Measurements from ENCODE around the gene ATP5F1E. TPM values are rescaled to one million over a fixed set of nuclear protein-coding genes. Genes with fewer than 3 reads are reported as not detected.

The ATP5F1E gene
- total and polyA plus RNA-seq, 2 of the 4 experiments (the other 2 are of a cell fraction) = 3.8 to 34.5 TPM

DNA sequence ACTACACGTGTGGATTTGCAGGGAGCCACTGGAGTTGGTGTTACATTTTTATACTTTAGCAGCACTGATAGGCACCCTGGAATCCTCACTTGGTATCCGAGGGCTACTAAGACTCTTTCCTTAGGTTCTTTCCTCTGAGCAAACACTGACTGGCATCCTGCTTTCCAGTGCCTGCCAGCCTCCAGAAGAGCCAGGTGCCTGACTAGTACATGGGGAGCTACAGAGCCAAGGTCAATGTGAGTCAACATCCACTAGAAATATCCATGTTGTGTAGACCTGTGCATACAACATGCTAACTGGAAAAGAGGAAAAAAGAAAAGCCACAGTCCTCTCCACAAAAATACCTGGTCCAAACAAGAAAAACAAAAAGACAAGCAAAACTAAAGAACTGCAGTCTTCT is 7.0 kb downstream of the ATP5F1E start:
- Histone ChIP-seq H4K20me1 (ENCODE audit: insufficient read depth, low read length) (peaks cover 49% of the 10 kb centered on the region), H3K9me3 (ENCODE audit: control insufficient read depth, insufficient read depth, low read length) (no peaks in the 10 kb centered on the region), H3K23ac (ENCODE audit: low read depth, low read length) (no peak overlapping the region), H3K14ac (replicated peaks; ENCODE audit: low read depth, low read length) (no peak overlapping the region), H3K36me3 (ENCODE audit: control insufficient read depth, insufficient read depth, low read length) (peaks cover 31% of the 10 kb centered on the region), H3K4me3 (ENCODE audit: insufficient read depth, low read depth, low read length) (no peak overlapping the region), H2AK5ac (ENCODE audit: low read depth, low read length) (no peak overlapping the region), H3K9ac (ENCODE audit: low read depth, low read length) (no peak overlapping the region), H3K9me1 (ENCODE audit: insufficient read depth, low read length) (peaks cover 14% of the 10 kb centered on the region), H3K56ac (ENCODE audit: extremely low read depth, insufficient read depth, low read length) (no peak overlapping the region), H3K4me2 (ENCODE audit: low read depth, low read length) (no peak overlapping the region), H3K79me1 (ENCODE audit: low read depth in 1 of 2, low read length in 2 of 2) (peaks cover 6 to 64% of the 10 kb centered on the region in 2 experiments; a peak in 3 of 4 replicates), H4K8ac (ENCODE audit: low read depth in 2 of 2, low read length in 2 of 2) (no peak overlapping the region), H2BK20ac (ENCODE audit: low read depth, low read length) (no peak overlapping the region), H2BK5ac (ENCODE audit: low read depth, low read length, poor library complexity, severe bottlenecking) (no peak overlapping the region), H4K5ac (ENCODE audit: low read depth, low read length) (no peak overlapping the region), H3K27ac (ENCODE audit: insufficient read depth, low read length) (no peak overlapping the region), H3K18ac (ENCODE audit: low read depth, low read length) (no peak overlapping the region), H2AK9ac (replicated peaks; ENCODE audit: low read depth, low read length, poor library complexity) (no peak overlapping the region), H2AFZ (replicated peaks; ENCODE audit: low read length, poor library complexity) (no peak overlapping the region), H2BK15ac (ENCODE audit: low read depth, low read length) (no peak overlapping the region), H2BK120ac (ENCODE audit: low read depth, low read length) (no peak overlapping the region), H3K27me3 (ENCODE audit: control insufficient read depth, insufficient read depth, low read length) (no peaks in the 10 kb centered on the region), H4K91ac (ENCODE audit: insufficient read depth, low read depth, low read length) (no peak overlapping the region), H3K4me1 (ENCODE audit: control insufficient read depth, insufficient read depth, low read length) (peaks cover 4% of the 10 kb centered on the region; the same call in 1 of the 2 replicates), H3K4ac (ENCODE audit: low read depth, low read length) (no peak overlapping the region)
- ATAC-seq (ENCODE audit: low read depth) = no peak
- intact Hi-C loops (cut with micrococcal nuclease) = loop anchor here (5.0 kb wide), 1 partner anchor 38 kb away; no protein-coding TSS in a partner anchor
- DNase-seq = no peak
- BruUV-seq (replicated peaks) = no TSS peak
- dilution Hi-C loops (cut with HindIII; ENCODE audit: low sequenced_read_pairs, unreplicated experiment) = no loop called here
- POLR2A ChIA-PET (ENCODE audit: unreplicated experiment) = no interaction called here
- WGBS, 2 experiments (ENCODE audit: extremely low coverage in 2 of 2, insufficient read length in 1 of 2) = no CpG with 5 or more reads among the region's 2 CpGs
- CTCF ChIA-PET = no interaction called here
- in situ Hi-C loops (cut with MboI; ENCODE audit: low sequenced_read_pairs) = loop anchor here (10.0 to 25.0 kb wide), 4 partner anchors 120 to 1638 kb away; partner anchors contain the start of genes ANKRD60 and RBM38
- TF ChIP-seq CEBPB (IDR thresholded peaks at IDR 0.05; ENCODE audit: low read depth, low read length) (no peak), RFX5 (IDR thresholded peaks at IDR 0.05; ENCODE audit: low read depth, low read length) (no peak), MAZ (IDR thresholded peaks at IDR 0.05; ENCODE audit: borderline replicate concordance, low read depth, low read length) (no peak), CHD1 (IDR thresholded peaks at IDR 0.05; ENCODE audit: low read depth, low read length) (no peak), NFE2L2 (IDR thresholded peaks at IDR 0.05; ENCODE audit: low read depth, low read length) (no peak), RAD21 (IDR thresholded peaks at IDR 0.05; ENCODE audit: low read length) (no peak), MAFK (IDR thresholded peaks at IDR 0.05; ENCODE audit: low read depth, low read length) (no peak), MXI1 (IDR thresholded peaks at IDR 0.05; ENCODE audit: borderline replicate concordance, low read depth, low read length) (no peak), SMC3 (IDR thresholded peaks at IDR 0.05; ENCODE audit: low read depth, low read length) (no peak), BHLHE40 (IDR thresholded peaks at IDR 0.05; ENCODE audit: low read depth, low read length) (no peak)
- TF ChIP-seq, protein P1, sequence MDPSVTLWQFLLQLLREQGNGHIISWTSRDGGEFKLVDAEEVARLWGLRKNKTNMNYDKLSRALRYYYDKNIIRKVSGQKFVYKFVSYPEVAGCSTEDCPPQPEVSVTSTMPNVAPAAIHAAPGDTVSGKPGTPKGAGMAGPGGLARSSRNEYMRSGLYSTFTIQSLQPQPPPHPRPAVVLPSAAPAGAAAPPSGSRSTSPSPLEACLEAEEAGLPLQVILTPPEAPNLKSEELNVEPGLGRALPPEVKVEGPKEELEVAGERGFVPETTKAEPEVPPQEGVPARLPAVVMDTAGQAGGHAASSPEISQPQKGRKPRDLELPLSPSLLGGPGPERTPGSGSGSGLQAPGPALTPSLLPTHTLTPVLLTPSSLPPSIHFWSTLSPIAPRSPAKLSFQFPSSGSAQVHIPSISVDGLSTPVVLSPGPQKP (IDR thresholded peaks at IDR 0.05; ENCODE audit: borderline replicate concordance, low read depth, low read length) = no peak
- TF ChIP-seq, protein P2, sequence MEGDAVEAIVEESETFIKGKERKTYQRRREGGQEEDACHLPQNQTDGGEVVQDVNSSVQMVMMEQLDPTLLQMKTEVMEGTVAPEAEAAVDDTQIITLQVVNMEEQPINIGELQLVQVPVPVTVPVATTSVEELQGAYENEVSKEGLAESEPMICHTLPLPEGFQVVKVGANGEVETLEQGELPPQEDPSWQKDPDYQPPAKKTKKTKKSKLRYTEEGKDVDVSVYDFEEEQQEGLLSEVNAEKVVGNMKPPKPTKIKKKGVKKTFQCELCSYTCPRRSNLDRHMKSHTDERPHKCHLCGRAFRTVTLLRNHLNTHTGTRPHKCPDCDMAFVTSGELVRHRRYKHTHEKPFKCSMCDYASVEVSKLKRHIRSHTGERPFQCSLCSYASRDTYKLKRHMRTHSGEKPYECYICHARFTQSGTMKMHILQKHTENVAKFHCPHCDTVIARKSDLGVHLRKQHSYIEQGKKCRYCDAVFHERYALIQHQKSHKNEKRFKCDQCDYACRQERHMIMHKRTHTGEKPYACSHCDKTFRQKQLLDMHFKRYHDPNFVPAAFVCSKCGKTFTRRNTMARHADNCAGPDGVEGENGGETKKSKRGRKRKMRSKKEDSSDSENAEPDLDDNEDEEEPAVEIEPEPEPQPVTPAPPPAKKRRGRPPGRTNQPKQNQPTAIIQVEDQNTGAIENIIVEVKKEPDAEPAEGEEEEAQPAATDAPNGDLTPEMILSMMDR (conservative IDR thresholded peaks at IDR 0.05; ENCODE audit: low read depth, low read length) = no peak
- TF ChIP-seq, protein P3, sequence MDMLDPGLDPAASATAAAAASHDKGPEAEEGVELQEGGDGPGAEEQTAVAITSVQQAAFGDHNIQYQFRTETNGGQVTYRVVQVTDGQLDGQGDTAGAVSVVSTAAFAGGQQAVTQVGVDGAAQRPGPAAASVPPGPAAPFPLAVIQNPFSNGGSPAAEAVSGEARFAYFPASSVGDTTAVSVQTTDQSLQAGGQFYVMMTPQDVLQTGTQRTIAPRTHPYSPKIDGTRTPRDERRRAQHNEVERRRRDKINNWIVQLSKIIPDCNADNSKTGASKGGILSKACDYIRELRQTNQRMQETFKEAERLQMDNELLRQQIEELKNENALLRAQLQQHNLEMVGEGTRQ (IDR thresholded peaks at IDR 0.05; ENCODE audit: low read depth, low read length) = no peak
